ENCODE data around the gene DEXI. TPM values are rescaled to one million over a fixed set of nuclear protein-coding genes. Genes with fewer than 3 reads are reported as not detected.

The DEXI gene
- polyA plus RNA-seq, 3 donors = 4.9 to 10.8 (median 6.8) TPM

- Histone ChIP-seq H2AFZ (ENCODE audit: insufficient read depth, low read depth, low read length, poor library complexity, severe bottlenecking) (no peak overlapping the region), H3K27me3 (ENCODE audit: control insufficient read depth in 2 of 2, insufficient read depth in 2 of 2, low read length in 2 of 2) (no peaks in the 10 kb centered on the region), H3K9me3 (replicated peaks in 1 of 2; ENCODE audit: control insufficient read depth in 1 of 2, insufficient read depth in 1 of 2, low read length in 2 of 2) (no peaks in the 10 kb centered on the region), H4K20me1 (ENCODE audit: insufficient read depth, low read length) (peaks cover 85% of the 10 kb centered on the region), H3K36me3 (replicated peaks in 1 of 2; ENCODE audit: control insufficient read depth in 1 of 2, insufficient read depth in 2 of 2, low read length in 2 of 2) (no peaks in the 10 kb centered on the region), H3K4me3 (replicated peaks in 1 of 3; ENCODE audit: low read depth in 2 of 3, low read length in 3 of 3) (peak overlapping the region in 1 of 3 experiments; percentile 3), H3K9ac (ENCODE audit: insufficient read depth, low read length, poor library complexity, severe bottlenecking) (no peak overlapping the region), H3K27ac (ENCODE audit: low read depth in 1 of 2, low read length in 2 of 2) (no peak overlapping the region), H3K79me2 (ENCODE audit: insufficient read depth, low read length) (peaks cover 63% of the 10 kb centered on the region), H3K4me1 (ENCODE audit: control insufficient read depth in 1 of 2, insufficient read depth in 2 of 2, low read length in 2 of 2) (peaks cover 28 to 33% of the 10 kb centered on the region in 2 donors), H3K4me2 (replicated peaks; ENCODE audit: extremely low read depth, low read length, poor library complexity, severe bottlenecking) (no peak overlapping the region)
- Mint-ChIP-seq H3K27ac (peak overlapping the region in 4 of 7 donors; percentile 8 to 85 (median 80)), H3K4me3 (no peak overlapping the region), H3K27me3 (ENCODE audit: low read depth in 3 of 3) (peaks cover 0 to 1% (median 1%) of the 10 kb centered on the region in 3 donors), H3K9me3 (no peaks in the 10 kb centered on the region), H3K36me3 (peaks cover 7 to 8% of the 10 kb centered on the region in 2 donors), H3K4me1 (peaks cover 42% of the 10 kb centered on the region)
- intact Hi-C loops (cut with micrococcal nuclease) = loop anchor here (10.0 kb wide), 2 partner anchors 205 to 965 kb away; partner anchors contain the start of genes GSPT1 (in 1 of the 2) and NUBP1 (in 1 of the 2)
- DNase-seq = peak; percentile 74 to 81 (median 79)
- 52% methylated on average over 6 of the region's 7 CpGs for WGBS (ENCODE audit: insufficient coverage)
- peak; percentile 50 for TF ChIP-seq CTCF (IDR thresholded peaks at IDR 0.05)
These were observed 7.2 kb upstream of the DEXI start for GRCh38 chr16:10949424-10949970.

GRCh38 chr16:10947211-10947787 lies 5.0 kb upstream of the DEXI start:
- Mint-ChIP-seq H3K27me3 (ENCODE audit: low read depth in 3 of 3) (peaks cover 0 to 1% (median 1%) of the 10 kb centered on the region in 3 donors), H3K9me3 (no peaks in the 10 kb centered on the region), H3K27ac (peak overlapping the region in 1 of 7 donors; percentile 4), H3K36me3 (peaks cover 5 to 8% of the 10 kb centered on the region in 2 donors), H3K4me3 (no peak overlapping the region), H3K4me1 (peaks cover 45% of the 10 kb centered on the region)
- Histone ChIP-seq H4K20me1 (ENCODE audit: insufficient read depth, low read length) (peaks cover 76% of the 10 kb centered on the region), H3K9me3 (replicated peaks in 1 of 2; ENCODE audit: control insufficient read depth in 1 of 2, insufficient read depth in 1 of 2, low read length in 2 of 2) (no peaks in the 10 kb centered on the region), H3K79me2 (ENCODE audit: insufficient read depth, low read length) (peaks cover 57% of the 10 kb centered on the region), H2AFZ (ENCODE audit: insufficient read depth, low read depth, low read length, poor library complexity, severe bottlenecking) (no peak overlapping the region), H3K36me3 (replicated peaks in 1 of 2; ENCODE audit: control insufficient read depth in 1 of 2, insufficient read depth in 2 of 2, low read length in 2 of 2) (no peaks in the 10 kb centered on the region), H3K27me3 (ENCODE audit: control insufficient read depth in 2 of 2, insufficient read depth in 2 of 2, low read length in 2 of 2) (no peaks in the 10 kb centered on the region), H3K4me1 (ENCODE audit: control insufficient read depth in 1 of 2, insufficient read depth in 2 of 2, low read length in 2 of 2) (peaks cover 35 to 46% of the 10 kb centered on the region in 2 donors), H3K4me2 (replicated peaks; ENCODE audit: extremely low read depth, low read length, poor library complexity, severe bottlenecking) (no peak overlapping the region), H3K4me3 (replicated peaks in 1 of 3; ENCODE audit: low read depth in 2 of 3, low read length in 3 of 3) (no peak overlapping the region), H3K9ac (ENCODE audit: insufficient read depth, low read length, poor library complexity, severe bottlenecking) (no peak overlapping the region), H3K27ac (ENCODE audit: low read depth in 1 of 2, low read length in 2 of 2) (no peak overlapping the region)
- intact Hi-C loops (cut with micrococcal nuclease) = loop anchor here (10.0 kb wide), 2 partner anchors 202 to 968 kb away; partner anchors contain the start of genes GSPT1 (in 1 of the 2) and NUBP1 (in 1 of the 2)
- no peak for TF ChIP-seq CTCF (IDR thresholded peaks at IDR 0.05)
- WGBS (ENCODE audit: insufficient coverage) = 98% methylated on average over 5 of the region's 10 CpGs
- no peak for DNase-seq

Data from CD14-positive monocyte (primary cell).